Right lobe of liver (tissue), 6 donors: ENCODE results near the gene VRK1. TPM values are rescaled to one million over a fixed set of nuclear protein-coding genes. Genes with fewer than 3 reads are reported as not detected.
A peak's percentile ranks its signal among the peaks of the same experiment; 100 is the strongest.
"Not testable (repeated sequence)": the region's sequence is repeated elsewhere in the genome, so short reads cannot be mapped to it uniquely, and the experiment has no call there.

ENCODE experiments used
- ATAC-seq, 4 donors: fragments of 200-7000 bp; cut with Tn5 transposase; one replicate each; pipeline ENCODE4 v1.9.1; 2020; ENCODE audit warnings: mild to moderate bottlenecking in 4 of 4, moderate library complexity in 4 of 4
- DNase-seq, 3 donors: peaks; one replicate each; pipeline ENCODE4 v3.0.0-alpha.2; 2020
- H3K27ac ChIP-seq, 3 donors: fragments of 200-600 bp; one replicate each; pipeline ENCODE4 v1.8.0; 2022
- H3K27me3 ChIP-seq, 2 donors: fragments of 200-600 bp; one replicate each; pipeline ENCODE4 v1.8.0; 2022
- H3K36me3 ChIP-seq, 4 donors: fragments of 200-600 bp; sonication (generic) in 1 of 4; one replicate each; pipeline versions ENCODE4 v1.5.1 to v1.8.0; 2017 to 2022; ENCODE audit warnings: control low read depth in 1 of 4
- H3K4me1 ChIP-seq, 4 donors: fragments of 200-600 bp; sonication (generic) in 1 of 4; one replicate each; pipeline versions ENCODE4 v1.5.1 to v1.8.0; 2017 to 2022; ENCODE audit warnings: control low read depth in 1 of 4
- H3K4me3 ChIP-seq, 3 donors: fragments of 200-600 bp; one replicate each; pipeline ENCODE4 v1.8.0; 2022
- H3K9me3 ChIP-seq, 4 donors: fragments of 200-600 bp; sonication (generic) in 1 of 4; one replicate each; pipeline versions ENCODE4 v1.5.1 to v1.8.0; 2017 to 2022; ENCODE audit warnings: control low read depth in 1 of 4
- POLR2A ChIP-seq: fragments of 450-650 bp; IDR thresholded peaks from one replicate; pipeline ENCODE4 v1.6.1; 2017; ENCODE audit warnings: antibody characterized with exemption, mild to moderate bottlenecking
- WGBS: methylation state at CpG from one replicate; pipeline ENCODE4 v1.1.6; 2018; ENCODE audit warnings: low coverage, low lambda C conversion rate; ENCODE audit not compliant: insufficient coverage; ENCODE audit errors: missing lambda C conversion rate; 5-methylcytosine and 5-hydroxymethylcytosine counted together
- intact Hi-C, 2 donors: fragments of 100-400 bp; cut with DNase I; formaldehyde crosslinking; loops; one replicate each; pipeline versions ENCODE4 v1.11.2 to v1.14.1; 2022
- total RNA-seq, 6 experiments: library from RNA; depleted of rRNA in 2 of 6; stranded (reverse); fragments of >200 nt in 2 of 6; fragmentation: NEBNext Ultra II Directional in 3 of 6; extraction: Animal tissue kit (Norgen Biotek cat#: 25700) in 3 of 6; gene quantifications; one replicate each; pipeline versions ENCODE4 v1.1.0 to v1.2.4, GENCODE V29; 2016 to 2023
- TF ChIP-seq, protein P1 (sequence below), 4 donors: fragments of 200-600 bp in 3 of 4; fragments of 450-650 bp in 1 of 4; IDR thresholded peaks; one replicate each; pipeline versions ENCODE4 v1.5.1 to v1.8.0; 2016 to 2022; ENCODE audit warnings: antibody characterized with exemption in 4 of 4, mild to moderate bottlenecking in 2 of 4
- donor health status: DM: no; HTN: yes; CAD: no.
- donor health status: DM: no; HTN: no; CAD: no.
- donor health status: DM: no; HTN: no; CAD: no.
- donor health status: DM: no; HTN: yes; CAD: no.
- donor health status: DM: no; HTN: yes; CAD: no.

The VRK1 gene
- total RNA-seq, 6 experiments from 2014 or later, result 1.8 to 6.9 (median 3.8) TPM

DNA sequence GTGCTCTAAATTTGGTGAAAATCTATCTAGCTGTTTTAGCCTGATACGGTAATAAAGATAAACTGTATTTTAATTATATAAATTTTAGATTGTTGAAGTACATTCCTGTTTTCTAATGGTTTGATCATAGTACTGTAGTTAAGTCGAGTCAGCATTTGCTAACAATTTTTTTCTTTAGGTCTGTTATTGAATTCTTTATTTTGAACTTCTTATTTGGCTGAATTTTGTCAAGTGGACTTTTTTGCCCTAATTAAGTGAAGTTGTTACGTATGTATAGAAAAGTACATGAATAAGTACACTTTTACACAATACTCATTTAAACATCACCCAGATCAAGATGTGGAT is 66.8 kb downstream of the VRK1 start:
- H3K4me1 ChIP-seq, result peaks cover 0 to 28% (median 0%) of the 10 kb centered on the region in 4 donors
- TF ChIP-seq, protein P1, sequence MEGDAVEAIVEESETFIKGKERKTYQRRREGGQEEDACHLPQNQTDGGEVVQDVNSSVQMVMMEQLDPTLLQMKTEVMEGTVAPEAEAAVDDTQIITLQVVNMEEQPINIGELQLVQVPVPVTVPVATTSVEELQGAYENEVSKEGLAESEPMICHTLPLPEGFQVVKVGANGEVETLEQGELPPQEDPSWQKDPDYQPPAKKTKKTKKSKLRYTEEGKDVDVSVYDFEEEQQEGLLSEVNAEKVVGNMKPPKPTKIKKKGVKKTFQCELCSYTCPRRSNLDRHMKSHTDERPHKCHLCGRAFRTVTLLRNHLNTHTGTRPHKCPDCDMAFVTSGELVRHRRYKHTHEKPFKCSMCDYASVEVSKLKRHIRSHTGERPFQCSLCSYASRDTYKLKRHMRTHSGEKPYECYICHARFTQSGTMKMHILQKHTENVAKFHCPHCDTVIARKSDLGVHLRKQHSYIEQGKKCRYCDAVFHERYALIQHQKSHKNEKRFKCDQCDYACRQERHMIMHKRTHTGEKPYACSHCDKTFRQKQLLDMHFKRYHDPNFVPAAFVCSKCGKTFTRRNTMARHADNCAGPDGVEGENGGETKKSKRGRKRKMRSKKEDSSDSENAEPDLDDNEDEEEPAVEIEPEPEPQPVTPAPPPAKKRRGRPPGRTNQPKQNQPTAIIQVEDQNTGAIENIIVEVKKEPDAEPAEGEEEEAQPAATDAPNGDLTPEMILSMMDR (IDR thresholded peaks at IDR 0.05), result no peak
- no peak for TF ChIP-seq POLR2A
- ATAC-seq, result no peak
- no peaks in the 10 kb centered on the region for H3K27me3 ChIP-seq
- no peak overlapping the region for H3K4me3 ChIP-seq
- DNase-seq, result no peak
- intact Hi-C loops, result no loop called here
- peak overlapping the region in 1 of 3 donors; percentile 9 for H3K27ac ChIP-seq
- H3K9me3 ChIP-seq, result no peaks in the 10 kb centered on the region
- H3K36me3 ChIP-seq, result no peaks in the 10 kb centered on the region
- 91% methylated on average over 3 of the region's 3 CpGs for WGBS

DNA sequence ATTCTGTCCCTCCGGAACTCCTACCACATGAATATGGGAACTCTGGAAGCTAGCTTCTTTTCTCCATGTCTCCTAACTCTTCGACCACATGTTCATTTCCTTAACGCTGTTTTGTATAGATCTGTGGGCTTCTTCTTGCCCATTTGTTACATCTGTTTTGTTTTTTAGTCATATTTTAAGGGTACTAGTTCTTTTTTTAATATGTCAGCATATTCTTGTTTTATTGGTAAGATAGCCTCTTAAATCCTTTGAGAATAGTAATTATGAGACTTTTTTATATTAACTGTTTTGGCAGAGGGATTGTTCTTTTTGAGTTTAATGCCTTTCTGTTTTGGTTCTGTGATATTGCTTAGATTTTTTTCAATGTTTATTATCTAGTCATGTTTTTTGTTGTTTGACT is 70.5 kb downstream of the VRK1 start:
- ATAC-seq (no peak), DNase-seq (no peak)
- no peak overlapping the region for H3K27ac ChIP-seq
- no peak overlapping the region for H3K4me3 ChIP-seq
- H3K27me3 ChIP-seq, result no peaks in the 10 kb centered on the region
- no peaks in the 10 kb centered on the region for H3K9me3 ChIP-seq
- intact Hi-C loops, result no loop called here
- H3K36me3 ChIP-seq, result no peaks in the 10 kb centered on the region
- WGBS, result 88% methylated on average over 2 of the region's 3 CpGs
- TF ChIP-seq POLR2A, result no peak
- TF ChIP-seq, protein P1 (IDR thresholded peaks at IDR 0.05), result no peak
- H3K4me1 ChIP-seq, result peaks cover 0 to 16% (median 0%) of the 10 kb centered on the region in 4 donors

DNA sequence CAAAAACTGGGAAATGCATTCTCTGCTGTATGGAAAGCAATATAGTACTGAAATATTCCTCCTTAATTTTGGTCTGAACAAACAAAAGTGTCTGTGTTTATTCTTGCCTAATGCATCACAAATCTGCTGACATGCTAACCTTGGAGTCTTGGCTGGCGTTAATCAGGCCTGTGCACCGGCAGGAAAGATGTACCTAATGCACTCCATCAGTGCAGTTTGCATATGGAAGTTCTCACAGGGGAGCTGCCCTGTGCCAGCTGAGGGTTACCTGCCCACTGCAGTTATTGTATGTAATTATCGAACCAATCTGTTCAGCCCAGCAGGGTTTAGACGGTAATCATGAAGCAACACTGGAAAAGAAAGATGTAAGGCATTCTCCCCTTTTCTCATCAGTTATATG is 76.9 kb downstream of the VRK1 start:
- WGBS, result 58% methylated on average over 4 of the region's 4 CpGs
- Histone ChIP-seq H3K4me3 (no peak overlapping the region), H3K9me3 (no peaks in the 10 kb centered on the region), H3K4me1 (peaks cover 0 to 6% (median 0%) of the 10 kb centered on the region in 4 donors), H3K27ac (no peak overlapping the region), H3K27me3 (no peaks in the 10 kb centered on the region), H3K36me3 (no peaks in the 10 kb centered on the region)
- intact Hi-C loops, result no loop called here
- DNase-seq (no peak), ATAC-seq (no peak)
- TF ChIP-seq POLR2A, result no peak
- TF ChIP-seq, protein P1 (IDR thresholded peaks at IDR 0.05), result no peak

DNA sequence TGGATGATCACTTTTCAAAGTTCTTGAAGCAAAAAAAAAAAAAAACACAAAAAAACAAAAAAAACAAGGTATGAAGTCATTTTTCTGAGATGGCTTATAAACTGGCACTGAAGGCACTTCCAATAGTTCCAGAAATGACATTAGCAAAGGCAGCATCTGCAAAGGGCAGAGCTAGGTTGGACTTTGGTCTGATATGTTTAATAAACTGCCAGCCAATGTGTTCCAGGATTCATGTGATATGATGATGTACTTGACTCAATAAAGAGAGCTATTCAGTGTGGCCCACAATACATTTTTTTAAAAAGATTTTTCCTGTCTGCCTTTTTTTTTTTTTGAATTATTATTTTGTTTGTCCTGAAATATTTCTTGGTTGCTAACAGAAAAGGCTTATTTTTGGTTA is 79.6 kb downstream of the VRK1 start:
- H3K27ac ChIP-seq, result no peak overlapping the region
- ATAC-seq (peak in 3 of 4 donors; percentile 67 to 93 (median 81)), DNase-seq (no peak)
- intact Hi-C loops, result no loop called here
- TF ChIP-seq, protein P1 (IDR thresholded peaks at IDR 0.05), result no peak
- TF ChIP-seq POLR2A, result no peak
- peaks cover 0 to 6% (median 0%) of the 10 kb centered on the region in 4 donors for H3K4me1 ChIP-seq
- H3K27me3 ChIP-seq, result no peaks in the 10 kb centered on the region
- H3K4me3 ChIP-seq, result no peak overlapping the region
- H3K9me3 ChIP-seq, result no peaks in the 10 kb centered on the region
- H3K36me3 ChIP-seq, result no peaks in the 10 kb centered on the region

DNA sequence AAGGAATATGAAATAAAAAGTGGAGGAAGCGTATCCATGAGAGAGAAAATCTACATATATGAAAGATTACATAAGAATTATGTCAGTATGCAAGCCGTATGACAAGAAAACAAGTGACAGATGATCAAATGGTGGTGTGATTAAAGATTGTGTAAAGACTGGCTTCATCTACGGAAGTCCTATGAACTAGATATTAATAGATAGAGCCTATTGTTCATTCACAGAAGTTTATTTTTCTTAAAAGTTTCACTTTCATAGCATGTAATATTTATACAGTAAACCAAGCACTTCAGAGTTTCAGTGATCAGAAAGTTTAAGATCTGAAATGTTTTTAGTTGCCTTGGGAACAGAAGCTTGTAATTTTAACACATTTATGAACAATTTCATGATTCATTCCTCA is 84.5 kb downstream of the VRK1 start:
- 95% methylated on average over 3 of the region's 3 CpGs for WGBS
- no peaks in the 10 kb centered on the region for H3K36me3 ChIP-seq
- H3K9me3 ChIP-seq, result no peaks in the 10 kb centered on the region
- TF ChIP-seq, protein P1 (IDR thresholded peaks at IDR 0.05), result no peak
- TF ChIP-seq POLR2A, result no peak
- H3K4me3 ChIP-seq, result no peak overlapping the region
- H3K4me1 ChIP-seq, result peaks cover 0 to 3% (median 0%) of the 10 kb centered on the region in 4 donors
- intact Hi-C loops, result no loop called here
- ATAC-seq (no peak), DNase-seq (no peak)
- no peaks in the 10 kb centered on the region for H3K27me3 ChIP-seq
- no peak overlapping the region for H3K27ac ChIP-seq

DNA sequence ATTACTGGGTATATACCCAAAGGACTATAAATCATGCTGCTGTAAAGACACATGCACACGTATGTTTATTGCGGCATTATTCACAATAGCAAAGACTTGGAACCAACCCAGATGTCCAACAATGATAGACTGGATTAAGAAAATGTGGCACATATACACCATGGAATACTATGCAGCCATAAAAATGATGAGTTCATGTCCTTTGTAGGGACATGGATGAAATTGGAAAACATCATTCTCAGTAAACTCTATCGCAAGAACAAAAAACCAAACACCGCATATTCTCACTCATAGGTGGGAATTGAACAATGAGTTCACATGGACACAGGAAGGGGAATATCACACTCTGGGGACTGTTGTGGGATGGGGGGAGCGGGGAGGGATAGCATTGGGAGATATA is 86.8 kb downstream of the VRK1 start:
- H3K9me3 ChIP-seq, ATAC-seq, H3K36me3 ChIP-seq, intact Hi-C loops, H3K4me3 ChIP-seq, DNase-seq, H3K27me3 ChIP-seq, H3K4me1 ChIP-seq, H3K27ac ChIP-seq: not testable (repeated sequence)
- 92% methylated on average over 4 of the region's 5 CpGs for WGBS
